K562 (cell line): ENCODE measurements around the gene NR5A2. TPM values are rescaled to one million over a fixed set of nuclear protein-coding genes. Genes with fewer than 3 reads are reported as not detected.

Experiments
- BCLAF1 ChIP-seq, 2 experiments: fragments of 450-650 bp in 1 of 2; IDR thresholded peaks; 2 replicates each; pipeline ENCODE4 v1.6.1; 2011 to 2017; ENCODE audit warnings: low read depth in 2 of 2, antibody characterized with exemption in 1 of 2, borderline replicate concordance in 1 of 2, low read length in 1 of 2, mild to moderate bottlenecking in 1 of 2, mixed read lengths in 1 of 2; ENCODE audit not compliant: control insufficient read depth in 1 of 2
- C11orf30 ChIP-seq: fragments of 450-650 bp; IDR thresholded peaks from 2 replicates; pipeline ENCODE4 v1.6.1; 2016; ENCODE audit warnings: low read depth, mild to moderate bottlenecking
- CBX1 ChIP-seq: sonication (generic); IDR thresholded peaks from 2 replicates; pipeline ENCODE4 v1.6.1; 2016; ENCODE audit warnings: antibody characterized with exemption, low read depth, mild to moderate bottlenecking
- CEBPG ChIP-seq, 3 experiments: fragments of 200-800 bp in 1 of 3; sonication (Bioruptor generic) in 1 of 3; sonication (generic) in 1 of 3; formaldehyde crosslinking in 1 of 3; IDR thresholded peaks in 2 of 3; conservative IDR thresholded peaks in 1 of 3; 2 replicates each; pipeline versions ENCODE4 v1.6.1 to v1.8.0; 2016 to 2022; ENCODE audit warnings: missing compliant biosample characterization in 2 of 3, missing genetic modification characterization in 2 of 3, mild to moderate bottlenecking in 1 of 3, missing genetic modification reagents in 1 of 3
- GATAD2B ChIP-seq: fragments of 450-650 bp; IDR thresholded peaks from 2 replicates; pipeline ENCODE4 v1.6.1; 2017; ENCODE audit warnings: mild to moderate bottlenecking, borderline replicate concordance
- NFE2 ChIP-seq: IDR thresholded peaks from 2 replicates; pipeline ENCODE4 v1.6.1; 2014; ENCODE audit warnings: antibody characterized with exemption, low read depth
- NFE2L1 ChIP-seq: fragments of 450-650 bp; IDR thresholded peaks from 2 replicates; pipeline ENCODE4 v1.6.1; 2016; ENCODE audit warnings: missing genetic modification characterization, low read depth, mild to moderate bottlenecking, missing compliant biosample characterization, moderate library complexity, borderline replicate concordance
- NONO ChIP-seq, 2 experiments: fragments of 200-400 bp in 1 of 2; fragments of 450-650 bp in 1 of 2; formaldehyde crosslinking in 1 of 2; IDR thresholded peaks; 2 replicates each; pipeline ENCODE4 v1.6.1; 2017; ENCODE audit warnings: low read depth in 2 of 2, mild to moderate bottlenecking in 2 of 2, moderate library complexity in 2 of 2, low read length in 1 of 2
- SOX6 ChIP-seq: fragments of 450-650 bp; IDR thresholded peaks from 2 replicates; pipeline ENCODE4 v1.6.1; 2014; ENCODE audit warnings: mild to moderate bottlenecking
- TRIM28 ChIP-seq: fragments of 450-650 bp; IDR thresholded peaks from 2 replicates; pipeline ENCODE4 v1.6.1; 2017
- ZNF133 ChIP-seq: fragments of 250-450 bp; sonication (Bioruptor Pico); IDR thresholded peaks from 2 replicates; pipeline ENCODE4 v1.4.0; 2020; ENCODE audit warnings: mild to moderate bottlenecking
- ZNF316 ChIP-seq: fragments of 450-650 bp; IDR thresholded peaks from 2 replicates; pipeline ENCODE4 v1.6.1; 2016
- ZNF347 ChIP-seq: fragments of 450-650 bp; formaldehyde crosslinking; IDR thresholded peaks from 2 replicates; pipeline ENCODE4 v1.4.0; 2020; ENCODE audit warnings: low read depth, mild to moderate bottlenecking, moderate library complexity
- polyA plus RNA-seq, 8 experiments: library from polyadenylated mRNA; depleted of rRNA in 4 of 8; stranded (reverse) in 5 of 8; unstranded in 3 of 8; fragments of >200 nt; fragmentation: Nextera tagmentation in 2 of 8; fragmentation: Illumina TruSeq in 1 of 8; extraction: Ambion mirVana in 2 of 8; extraction: Trizol in 1 of 8; gene quantifications; 2 replicates each; pipeline versions ENCODE4 v1.2.1 to v1.2.3, GENCODE V29; 2011 to 2014; ENCODE audit warnings: inconsistent platforms in 1 of 8, missing spikeins in 1 of 8
- total RNA-seq, 7 experiments: library from RNA; depleted of rRNA in 6 of 7; stranded (reverse); fragments of >200 nt in 6 of 7; fragmentation: Illumina TruSeq in 2 of 7; extraction: Trizol in 2 of 7; gene quantifications; 2 replicates each; pipeline versions ENCODE4 v1.2.1 to v1.2.3, GENCODE V29; 2011 to 2021; ENCODE audit warnings: low replicate concordance in 1 of 7

Gene NR5A2
- total and polyA plus RNA-seq, 9 of the 15 experiments (the other 6 are each of a cell fraction or from before 2014, with no cell fraction given): 0.13 to 0.40 (median 0.29) TPM

- TF ChIP-seq BCLAF1 (IDR thresholded peaks at IDR 0.05; ENCODE audit: borderline replicate concordance in 1 of 2, control insufficient read depth in 1 of 2, low read depth in 2 of 2, low read length in 1 of 2): no peak
- TF ChIP-seq CBX1: no peak
- peak; percentile 84 for TF ChIP-seq NFE2
- TF ChIP-seq CEBPG (CRISPR knock-in tag; IDR thresholded peaks at IDR 0.05): no peak
- peak in 1 of 2 experiments; percentile 39; a peak in 1 of 4 replicates for TF ChIP-seq CEBPG (tag; conservative IDR thresholded peaks at IDR 0.05 in 1 of 2, IDR thresholded peaks at IDR 0.05 in 1 of 2)
- no peak for TF ChIP-seq ZNF133 (CRISPR knock-in tag)
- TF ChIP-seq TRIM28: 0 out of 2 replicates have a peak, but pooled peaks have one; percentile 19
- peak; percentile 67 for TF ChIP-seq NFE2L1 (tag)
- 0 out of 4 replicates have a peak, but pooled peaks of 1 of the 2 experiments have one; percentile 38 for TF ChIP-seq NONO (IDR thresholded peaks at IDR 0.05; ENCODE audit: low read depth in 2 of 2, low read length in 1 of 2)
- TF ChIP-seq GATAD2B: no peak
- no peak for TF ChIP-seq ZNF347 (CRISPR knock-in tag)
- no peak for TF ChIP-seq SOX6
- TF ChIP-seq ZNF316: peak; percentile 42; the same call in 1 of the 2 replicates
- TF ChIP-seq C11orf30: peak; percentile 49; the same call in 1 of the 2 replicates
- TF ChIP-seq, all 486 proteins: peak for 15
Observed at GRCh38 chr1:200139661-200140250, 112.2 kb downstream of the NR5A2 start (continued).
